Epithelial cell of proximal tubule (primary cell): Measurements from ENCODE around the gene PRKCH. TPM values are rescaled to one million over a fixed set of nuclear protein-coding genes. Genes with fewer than 3 reads are reported as not detected.

Source experiments
- DNase-seq: peaks from one replicate; pipeline ENCODE4 v3.0.0-alpha.2; 2011; ENCODE audit warnings: low read depth
- H3K4me3 ChIP-seq: 2 replicates; pipeline ENCODE4 v1.5.1; 2011; ENCODE audit warnings: low read depth, mild to moderate bottlenecking, low read length
- CTCF ChIP-seq: conservative IDR thresholded peaks from 2 replicates; pipeline ENCODE4 v1.5.1; 2012; ENCODE audit warnings: low read depth, mild to moderate bottlenecking, low read length
- total RNA-seq: library from RNA; depleted of rRNA; stranded (reverse); fragments of >200 nt; gene quantifications from 2 replicates; pipeline ENCODE4 v1.2.3, GENCODE V29; 2015

PRKCH gene
- total RNA-seq, 1 donor from 2014 or later: 7.6 TPM

DNA sequence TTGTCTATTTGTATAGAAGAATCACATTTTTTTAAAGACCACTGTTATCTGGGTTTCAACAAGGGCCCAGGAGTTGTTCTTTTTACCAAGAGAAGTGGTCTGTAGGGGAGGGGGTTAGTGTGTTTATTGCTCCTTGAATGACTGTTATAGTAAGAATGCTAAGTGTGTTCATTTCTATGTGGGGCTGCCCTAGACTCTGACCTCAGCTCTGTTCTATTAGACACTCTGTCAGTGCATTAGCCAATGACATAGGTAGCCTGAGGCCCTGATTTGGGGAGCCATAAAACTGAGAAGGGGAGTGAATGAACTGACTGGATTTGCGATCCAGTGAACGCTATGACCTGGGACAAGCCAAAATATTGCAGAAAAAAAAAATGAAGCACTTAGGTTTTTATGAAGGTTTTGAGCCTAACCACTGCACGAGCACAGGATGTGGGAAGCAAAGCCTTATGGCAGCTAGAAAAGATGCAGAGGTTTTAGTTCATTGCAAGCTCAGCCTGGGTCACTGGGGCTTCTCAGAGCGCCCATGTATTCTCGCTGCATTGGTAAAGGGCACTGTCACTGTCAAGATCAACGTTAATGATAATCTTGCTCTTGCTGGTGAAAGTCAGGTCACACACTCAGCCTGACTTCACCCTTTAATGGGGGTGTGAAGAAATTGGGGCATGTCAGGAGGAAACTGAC, 63.8 kb downstream of the PRKCH start:
- no peak for DNase-seq
- TF ChIP-seq CTCF: no peak
- H3K4me3 ChIP-seq: no peak overlapping the region

DNA sequence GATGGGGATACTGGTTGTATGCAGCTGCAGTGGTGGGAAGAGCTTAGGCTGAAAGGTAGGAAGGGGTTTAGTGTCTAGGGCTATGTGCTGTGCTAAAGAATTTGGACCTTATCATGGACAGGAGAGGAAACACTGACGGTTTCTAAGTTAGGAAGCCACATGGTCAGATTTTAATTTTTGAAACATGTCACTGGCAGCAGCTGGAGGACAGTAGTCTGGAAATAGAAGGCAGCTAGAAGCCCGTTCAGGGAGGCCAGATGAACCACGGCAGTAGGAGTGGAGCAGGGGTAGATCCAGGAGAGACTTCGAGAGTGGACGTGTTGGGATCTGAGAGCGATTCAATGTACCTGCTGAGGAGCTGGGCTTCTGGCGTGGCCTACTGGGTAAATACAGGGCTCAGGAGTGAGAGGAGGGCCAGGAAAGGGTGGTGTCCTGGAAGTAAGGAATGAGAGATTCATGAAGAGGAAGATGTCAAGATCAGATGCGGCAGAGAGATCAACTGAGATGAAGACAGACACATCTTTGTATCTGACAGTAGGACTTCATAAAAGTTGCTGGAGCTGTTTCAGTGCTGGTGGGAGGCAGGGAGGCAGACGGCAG, 64.9 kb downstream of the PRKCH start:
- no peak overlapping the region for H3K4me3 ChIP-seq
- no peak for TF ChIP-seq CTCF
- DNase-seq: no peak

DNA sequence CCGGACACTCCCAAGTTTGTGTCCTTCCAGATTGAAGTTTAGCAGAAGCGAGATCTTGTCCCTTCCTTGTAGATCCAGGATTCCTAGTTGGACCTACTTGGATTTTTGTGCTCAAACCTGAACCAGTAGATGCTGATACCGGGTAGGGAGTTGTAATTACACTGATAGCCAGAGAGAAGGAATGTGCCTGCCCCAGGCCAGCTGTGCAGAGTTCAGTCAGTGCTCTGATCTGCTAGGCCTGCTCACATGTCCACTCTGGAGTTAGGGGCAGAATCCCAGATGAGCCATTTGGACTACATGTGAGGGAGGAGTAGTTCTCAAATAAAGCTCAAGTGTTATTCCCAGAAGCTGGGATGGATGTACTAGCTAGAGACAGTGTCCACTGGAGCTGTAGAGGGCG, 65.7 kb downstream of the PRKCH start:
- no peak for TF ChIP-seq CTCF

GRCh38 chr14:61388173-61388975, 67.0 kb downstream of the PRKCH start:
- no peak for DNase-seq
- TF ChIP-seq CTCF: no peak
- no peak overlapping the region for H3K4me3 ChIP-seq

More for the DNA sequence above, 65.7 kb downstream of the PRKCH start:
- DNase-seq: no peak
- no peak overlapping the region for H3K4me3 ChIP-seq

DNA sequence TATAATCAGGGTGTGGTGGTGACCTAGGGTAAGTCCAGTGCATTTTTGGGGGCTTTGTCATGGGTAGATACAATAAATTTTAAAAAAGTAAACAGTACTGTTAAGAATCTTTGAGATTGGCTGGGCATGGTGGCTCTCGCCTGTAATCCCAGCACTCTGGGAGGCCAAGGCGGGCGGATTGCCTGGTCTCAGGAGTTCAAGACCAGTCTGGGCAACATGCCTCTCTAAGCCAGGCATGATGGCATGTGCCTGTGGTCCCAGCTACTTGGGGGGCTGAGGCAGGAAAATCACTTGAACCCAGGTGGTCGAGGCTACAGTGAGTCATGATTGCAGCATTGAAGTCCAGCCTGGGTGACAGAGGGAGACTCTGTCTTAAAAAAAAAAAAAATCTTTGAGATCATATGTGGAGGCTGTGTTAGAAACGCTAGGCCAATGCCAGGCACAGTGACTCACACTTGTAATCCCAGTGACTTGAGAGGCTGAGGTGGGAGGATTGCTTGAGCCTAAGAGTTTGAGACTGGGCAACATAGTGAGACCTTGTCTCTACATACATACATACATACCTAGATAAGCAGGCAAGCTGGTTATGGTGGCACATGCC, 67.7 kb downstream of the PRKCH start:
- TF ChIP-seq CTCF: no peak
- DNase-seq: no peak
- no peak overlapping the region for H3K4me3 ChIP-seq

- DNase-seq: no peak
- no peak overlapping the region for H3K4me3 ChIP-seq
- no peak for TF ChIP-seq CTCF
Measured at GRCh38 chr14:61391119-61391518, 69.7 kb downstream of the PRKCH start.
